GM21723 (cell line): ENCODE results near the gene DOK4.
"Not testable (repeated sequence)": the region's sequence is repeated elsewhere in the genome, so short reads cannot be mapped to it uniquely, and the experiment has no call there.

Experiments
- ATAC-seq: cut with Tn5 transposase; IDR thresholded peaks from one replicate; pipeline ENCODE4 v1.9.1; 2021; ENCODE audit warnings: mild to moderate bottlenecking, moderate library complexity; ENCODE audit not compliant: unreplicated experiment

The DOK4 gene

GRCh38 chr16:57502048-57502775, 15.9 kb upstream of the DOK4 start:
- no peak for ATAC-seq

DNA sequence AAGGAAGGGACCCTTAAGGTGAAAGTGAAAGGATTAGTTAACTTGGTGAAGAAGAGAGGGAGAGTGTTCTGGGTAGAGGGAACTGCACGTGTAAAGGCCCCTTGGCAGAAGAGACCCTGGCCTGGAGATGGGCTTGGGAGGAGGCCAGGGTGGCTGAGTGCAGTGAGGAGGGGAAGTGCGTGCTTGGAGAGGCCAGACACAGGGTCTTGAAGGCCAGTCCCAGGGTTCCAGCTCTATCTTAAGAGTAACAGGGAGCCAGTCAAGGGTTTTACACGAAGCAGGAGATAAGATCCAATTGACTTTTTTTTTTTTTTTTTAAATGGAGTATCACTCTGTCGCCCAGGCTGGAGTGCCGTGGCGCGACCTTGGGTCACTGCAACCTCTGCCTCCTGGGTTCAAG, 15.2 kb upstream of the DOK4 start:
- no peak for ATAC-seq

DNA sequence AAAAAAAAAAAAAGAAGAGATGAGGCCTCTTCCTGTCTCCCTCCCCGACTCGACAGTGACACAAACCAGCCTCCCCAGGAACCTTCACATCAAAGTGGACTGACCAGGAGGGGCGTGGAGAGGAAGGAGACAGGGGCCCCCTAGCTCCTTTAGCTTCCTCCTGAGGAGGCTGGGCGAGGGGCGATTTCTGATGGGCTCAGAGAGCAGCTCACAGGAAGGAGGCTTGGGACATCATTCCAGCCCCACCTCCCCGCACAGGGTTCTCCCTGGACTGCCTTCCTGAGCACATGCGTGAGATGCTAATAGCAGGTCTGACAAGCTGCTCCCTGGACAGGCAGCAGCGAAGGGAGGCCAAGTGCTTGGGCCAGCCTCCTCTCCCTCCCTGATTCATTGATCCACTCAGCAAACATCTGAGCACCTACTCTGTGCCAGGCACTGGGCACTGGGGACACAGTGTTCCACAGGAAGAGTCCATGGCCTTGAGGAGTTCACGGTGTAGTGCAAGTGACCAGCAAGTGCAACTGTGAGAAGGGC, 14.4 kb upstream of the DOK4 start:
- ATAC-seq, result no peak

DNA sequence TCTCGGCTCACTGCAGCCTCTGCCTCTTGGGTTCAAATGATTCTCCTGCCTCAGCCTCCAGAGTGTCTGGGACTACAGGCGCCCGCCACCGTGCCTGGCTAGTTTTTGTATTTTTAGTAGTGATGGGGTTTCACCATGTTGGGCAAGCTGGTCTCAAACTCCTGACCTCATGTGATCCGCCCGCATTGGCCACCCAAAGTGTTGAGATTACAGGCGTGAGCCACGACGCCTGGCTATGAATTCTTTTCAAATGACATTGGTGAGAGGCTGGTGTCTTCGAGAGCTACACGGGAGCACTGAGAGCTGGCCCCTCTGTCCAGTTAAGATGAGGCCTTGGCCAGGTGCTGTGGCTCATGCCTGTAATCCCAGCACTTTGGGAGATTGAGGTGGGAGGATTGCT, 13.6 kb upstream of the DOK4 start:
- not testable (repeated sequence) for ATAC-seq

GRCh38 chr16:57498031-57498430, 11.7 kb upstream of the DOK4 start:
- ATAC-seq, result no peak

GRCh38 chr16:57497121-57497520, 10.8 kb upstream of the DOK4 start:
- no peak for ATAC-seq

DNA sequence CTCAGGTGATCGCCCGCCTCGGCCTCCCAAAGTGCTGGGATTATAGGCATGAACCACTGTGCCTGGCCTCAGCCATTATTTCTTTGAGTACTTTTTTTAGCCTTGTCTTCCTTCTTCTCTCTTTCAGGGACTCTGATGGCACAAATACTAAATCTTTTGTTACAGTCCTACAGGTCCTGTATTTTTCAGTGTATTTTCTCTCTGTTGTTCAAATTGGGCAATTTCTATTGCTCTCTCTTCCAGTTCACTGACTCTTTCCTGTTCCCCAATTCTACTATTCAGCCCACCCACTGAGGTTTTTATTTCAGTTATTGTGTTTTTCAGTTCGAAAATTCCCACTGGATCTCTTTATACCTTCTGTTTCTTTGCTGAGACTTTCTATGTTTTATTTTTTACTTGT, 7.5 kb upstream of the DOK4 start:
- ATAC-seq, result no peak

DNA sequence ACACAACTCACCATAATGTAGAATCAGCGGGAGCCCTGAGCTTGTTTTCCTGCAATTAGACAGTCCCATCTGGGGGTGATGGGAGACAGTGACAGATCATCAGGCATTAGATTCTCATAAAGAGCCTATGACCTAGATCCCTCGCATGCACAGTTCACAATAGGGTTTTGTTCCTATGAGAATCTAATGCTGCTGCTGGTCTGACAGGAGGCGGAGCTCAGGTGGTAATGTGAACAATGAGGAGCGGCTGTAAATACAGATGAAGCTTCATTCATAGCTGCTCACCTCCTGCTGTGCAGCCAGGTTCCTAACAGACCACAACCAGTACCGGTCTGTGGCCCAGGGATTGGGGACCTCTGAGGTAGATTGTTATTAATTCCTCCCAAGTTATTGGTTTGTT, 2.9 kb upstream of the DOK4 start:
- ATAC-seq, result no peak

GRCh38 chr16:57486858-57487834, 853 bp upstream of the DOK4 start:
- ATAC-seq, result no peak

DNA sequence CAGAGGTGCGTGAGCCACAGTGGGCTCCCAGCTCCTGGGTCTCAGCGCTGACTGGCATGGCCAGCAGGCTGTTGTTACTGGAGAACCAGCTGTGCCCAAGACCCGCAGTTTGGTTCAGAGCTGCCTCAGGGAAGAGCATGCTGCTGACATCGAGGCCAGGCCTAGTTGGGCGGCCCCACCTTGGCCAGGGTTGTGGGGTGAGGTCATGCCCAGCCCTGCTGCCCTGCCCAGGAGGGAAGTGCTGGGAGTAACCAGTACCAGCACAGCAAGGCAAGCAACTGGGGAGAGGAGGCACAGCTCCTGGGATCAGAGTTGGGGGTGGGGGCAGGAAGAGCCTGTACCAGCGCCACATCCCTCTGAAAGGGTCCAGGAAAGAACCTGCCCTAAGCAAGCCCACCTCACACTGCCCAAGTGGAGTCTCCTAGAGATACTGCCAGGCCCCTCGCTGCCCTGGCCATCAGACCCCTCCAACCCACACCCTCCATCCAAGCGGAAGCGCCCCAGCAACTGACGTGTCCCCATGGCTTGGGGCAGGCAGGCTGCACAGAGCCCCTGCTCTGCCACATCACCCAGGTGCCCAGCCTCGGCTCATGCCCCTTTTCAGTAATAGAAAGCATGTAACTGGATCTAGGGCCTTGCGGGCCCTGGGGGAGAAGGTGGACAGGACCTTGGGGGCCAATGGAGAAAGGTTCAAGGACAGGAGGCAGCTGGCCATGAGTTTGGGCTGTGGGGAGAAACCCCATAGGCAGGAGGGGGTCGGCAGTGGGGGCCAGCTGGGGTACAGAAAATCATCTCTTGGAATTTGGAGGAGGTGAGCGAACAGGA, 990 bp downstream of the DOK4 start:
- ATAC-seq, result no peak

- no peak for ATAC-seq
Observed at GRCh38 chr16:57484515-57485005, 1.7 kb downstream of the DOK4 start.

GRCh38 chr16:57483725-57484514, 2.4 kb downstream of the DOK4 start:
- no peak for ATAC-seq

DNA sequence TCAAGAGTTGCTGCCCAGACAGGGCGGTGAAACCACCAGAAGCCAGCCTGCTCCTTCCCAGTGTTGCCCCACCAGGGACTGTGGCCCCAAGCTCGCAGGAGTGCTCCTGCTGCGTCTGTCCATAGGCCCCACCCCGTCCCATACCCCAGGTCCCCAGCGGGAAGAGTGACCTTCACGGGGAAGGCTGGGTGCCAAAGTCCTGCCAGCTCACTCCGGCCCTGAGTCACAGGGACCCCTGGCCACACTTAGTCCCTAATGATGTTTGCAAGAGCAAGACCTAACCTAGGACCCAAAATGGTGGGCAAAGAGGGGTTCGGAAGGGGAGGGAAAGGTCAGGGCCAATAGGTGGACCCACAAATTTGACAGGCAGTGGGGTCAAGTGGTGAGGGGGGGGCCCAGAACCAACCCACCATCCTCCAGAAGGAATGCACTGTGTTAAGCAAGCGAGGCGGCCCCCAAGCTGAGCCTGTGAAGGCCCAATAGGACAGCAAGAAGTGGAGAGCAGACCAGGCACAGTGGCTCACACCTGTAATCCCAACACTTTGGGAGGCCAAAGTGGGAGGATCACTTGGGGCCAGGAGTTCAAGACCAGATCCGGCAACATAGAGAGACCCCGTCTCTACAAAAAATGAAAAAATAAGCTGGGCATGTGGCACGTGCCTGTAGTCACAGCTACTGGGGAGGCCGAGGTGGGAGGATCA, 3.3 kb downstream of the DOK4 start:
- ATAC-seq, result no peak

DNA sequence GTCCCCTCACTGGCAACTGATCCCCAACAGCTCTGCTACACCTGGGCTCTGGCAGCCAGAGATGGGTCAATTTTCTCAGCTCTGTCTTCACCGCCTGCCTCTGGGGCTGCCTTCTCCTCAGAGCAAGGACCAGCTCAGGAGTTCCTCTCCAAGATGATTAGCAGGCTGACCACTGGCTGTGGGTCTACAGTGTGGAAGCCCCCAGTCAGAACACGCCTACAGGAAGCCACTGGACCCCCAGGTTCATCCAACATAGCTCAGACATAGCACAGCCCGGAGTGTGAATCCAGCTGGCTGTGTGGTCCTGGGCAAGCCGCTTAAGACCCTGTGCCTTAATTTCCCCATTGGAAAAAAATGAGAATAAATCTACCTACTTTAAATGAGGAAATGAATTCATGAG, 4.9 kb downstream of the DOK4 start:
- no peak for ATAC-seq

DNA sequence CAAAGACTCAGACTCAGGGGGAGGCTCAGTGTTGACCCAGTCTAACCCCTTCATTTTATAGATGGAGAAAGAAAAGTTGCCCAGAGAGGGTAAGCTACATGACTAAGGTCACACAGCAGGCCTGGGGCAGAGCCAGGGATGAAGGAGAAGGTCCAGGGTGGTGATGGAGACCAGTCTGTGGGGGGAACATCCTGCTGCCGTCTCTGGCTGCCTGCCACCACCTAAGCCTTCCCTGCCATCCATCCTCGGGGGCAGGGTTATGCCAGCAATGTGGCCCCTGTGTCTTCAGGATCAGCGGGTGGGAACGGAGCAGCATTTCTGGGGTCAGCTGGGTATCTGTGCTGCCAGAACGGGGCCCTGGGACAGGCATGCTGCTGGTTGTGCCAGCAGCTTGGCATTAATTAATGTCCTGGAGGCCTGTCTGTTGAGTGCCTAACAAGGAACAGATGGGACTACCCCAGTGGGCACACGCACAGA, 5.5 kb downstream of the DOK4 start:
- ATAC-seq, result no peak

- ATAC-seq, result no peak
Observed at GRCh38 chr16:57479976-57480753, 6.1 kb downstream of the DOK4 start.

- no peak for ATAC-seq
Observed at GRCh38 chr16:57479205-57479975, 6.9 kb downstream of the DOK4 start.
